Measurements from ENCODE around the gene AP3S2.

DNA sequence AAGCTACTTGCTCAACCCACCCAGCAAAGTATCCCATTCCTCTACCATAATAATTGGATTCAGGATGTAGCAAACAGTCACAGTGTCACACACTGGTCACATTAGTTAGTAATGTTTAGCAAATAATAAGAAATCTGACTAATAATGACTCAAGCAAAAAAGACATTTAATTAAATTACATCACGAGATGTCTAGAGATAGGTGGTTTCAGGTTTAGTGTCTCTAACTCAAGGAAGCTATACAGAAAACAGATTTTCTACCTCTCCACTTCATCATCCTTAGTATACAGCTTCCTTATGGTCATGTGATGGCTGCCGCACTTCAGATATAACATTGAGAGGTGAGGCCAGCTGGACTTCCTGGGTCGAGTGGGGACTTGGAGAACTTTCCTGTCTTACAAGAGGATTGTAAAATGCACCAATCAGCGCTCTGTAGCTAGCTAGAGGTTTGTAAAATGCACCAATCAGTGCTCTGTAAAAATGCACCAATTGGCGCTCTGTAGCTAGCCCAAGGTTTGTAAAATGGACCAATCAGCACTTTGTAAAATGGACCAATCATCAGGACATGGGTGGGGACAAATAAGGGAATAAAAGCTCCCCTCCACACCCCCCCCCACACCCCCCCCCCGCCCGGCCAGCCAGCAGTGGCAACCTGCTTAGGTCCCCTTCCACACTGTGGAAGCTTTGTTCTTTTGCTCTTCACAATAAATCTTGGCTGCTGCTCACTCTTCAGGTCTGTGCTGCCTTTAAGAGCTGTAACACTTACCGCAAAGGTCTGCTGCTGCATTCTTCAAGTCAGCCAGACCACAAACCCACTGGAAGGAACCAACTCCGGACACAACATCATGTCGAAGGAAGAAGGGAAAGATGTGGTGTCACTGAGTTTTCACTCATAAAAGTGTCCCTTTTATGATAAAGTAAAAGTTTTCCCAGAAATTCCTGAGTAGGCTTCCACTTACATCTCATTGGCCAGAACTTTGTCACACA, 43.9 kb upstream of the AP3S2 start:
- TF ChIP-seq, protein P1, sequence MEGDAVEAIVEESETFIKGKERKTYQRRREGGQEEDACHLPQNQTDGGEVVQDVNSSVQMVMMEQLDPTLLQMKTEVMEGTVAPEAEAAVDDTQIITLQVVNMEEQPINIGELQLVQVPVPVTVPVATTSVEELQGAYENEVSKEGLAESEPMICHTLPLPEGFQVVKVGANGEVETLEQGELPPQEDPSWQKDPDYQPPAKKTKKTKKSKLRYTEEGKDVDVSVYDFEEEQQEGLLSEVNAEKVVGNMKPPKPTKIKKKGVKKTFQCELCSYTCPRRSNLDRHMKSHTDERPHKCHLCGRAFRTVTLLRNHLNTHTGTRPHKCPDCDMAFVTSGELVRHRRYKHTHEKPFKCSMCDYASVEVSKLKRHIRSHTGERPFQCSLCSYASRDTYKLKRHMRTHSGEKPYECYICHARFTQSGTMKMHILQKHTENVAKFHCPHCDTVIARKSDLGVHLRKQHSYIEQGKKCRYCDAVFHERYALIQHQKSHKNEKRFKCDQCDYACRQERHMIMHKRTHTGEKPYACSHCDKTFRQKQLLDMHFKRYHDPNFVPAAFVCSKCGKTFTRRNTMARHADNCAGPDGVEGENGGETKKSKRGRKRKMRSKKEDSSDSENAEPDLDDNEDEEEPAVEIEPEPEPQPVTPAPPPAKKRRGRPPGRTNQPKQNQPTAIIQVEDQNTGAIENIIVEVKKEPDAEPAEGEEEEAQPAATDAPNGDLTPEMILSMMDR (IDR thresholded peaks at IDR 0.05 in 8 of 11, conservative IDR thresholded peaks at IDR 0.05 in 3 of 11) = no peak
- no peak for TF ChIP-seq POLR2AphosphoS5 (IDR thresholded peaks at IDR 0.05)
- TF ChIP-seq POLR2A (IDR thresholded peaks at IDR 0.05) = no peak

Data from spleen (tissue), 7 donors.